Measurements from ENCODE around the gene PFKL.

Gene PFKL

DNA sequence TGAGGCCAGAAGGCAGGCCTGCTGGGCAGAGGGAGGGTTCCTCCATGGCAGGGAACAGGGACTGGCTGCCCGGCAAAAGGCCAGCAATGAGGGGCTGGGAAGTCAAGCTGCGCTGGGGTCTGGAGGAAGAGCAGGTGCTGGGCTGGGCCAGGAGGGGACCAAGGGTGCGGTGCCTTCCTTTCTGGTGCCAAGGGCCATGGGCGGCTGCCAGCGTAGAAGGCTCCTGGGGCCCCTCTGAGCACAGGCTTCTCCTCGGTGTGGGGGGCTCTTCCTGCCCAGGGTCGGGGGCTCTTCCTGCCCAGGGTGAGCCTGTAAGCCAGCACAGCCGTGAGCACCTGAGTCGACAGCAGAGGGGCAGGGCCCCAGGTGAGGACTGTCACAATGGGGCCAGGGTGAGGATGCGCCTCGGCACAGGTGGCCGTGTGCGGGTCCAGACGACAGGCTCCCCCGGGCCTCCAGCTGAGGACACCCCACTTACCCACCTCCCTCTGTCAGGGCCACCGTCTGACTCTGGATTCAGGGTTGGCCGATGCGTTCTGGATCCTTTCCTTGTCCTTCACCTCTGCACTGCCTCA lies 27.5 kb upstream of the PFKL start:
- TF ChIP-seq, protein P1, sequence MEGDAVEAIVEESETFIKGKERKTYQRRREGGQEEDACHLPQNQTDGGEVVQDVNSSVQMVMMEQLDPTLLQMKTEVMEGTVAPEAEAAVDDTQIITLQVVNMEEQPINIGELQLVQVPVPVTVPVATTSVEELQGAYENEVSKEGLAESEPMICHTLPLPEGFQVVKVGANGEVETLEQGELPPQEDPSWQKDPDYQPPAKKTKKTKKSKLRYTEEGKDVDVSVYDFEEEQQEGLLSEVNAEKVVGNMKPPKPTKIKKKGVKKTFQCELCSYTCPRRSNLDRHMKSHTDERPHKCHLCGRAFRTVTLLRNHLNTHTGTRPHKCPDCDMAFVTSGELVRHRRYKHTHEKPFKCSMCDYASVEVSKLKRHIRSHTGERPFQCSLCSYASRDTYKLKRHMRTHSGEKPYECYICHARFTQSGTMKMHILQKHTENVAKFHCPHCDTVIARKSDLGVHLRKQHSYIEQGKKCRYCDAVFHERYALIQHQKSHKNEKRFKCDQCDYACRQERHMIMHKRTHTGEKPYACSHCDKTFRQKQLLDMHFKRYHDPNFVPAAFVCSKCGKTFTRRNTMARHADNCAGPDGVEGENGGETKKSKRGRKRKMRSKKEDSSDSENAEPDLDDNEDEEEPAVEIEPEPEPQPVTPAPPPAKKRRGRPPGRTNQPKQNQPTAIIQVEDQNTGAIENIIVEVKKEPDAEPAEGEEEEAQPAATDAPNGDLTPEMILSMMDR (IDR thresholded peaks at IDR 0.05; ENCODE audit: low read depth, low read length): no peak
- TF ChIP-seq MYC (IDR thresholded peaks at IDR 0.05; ENCODE audit: low read depth, low read length): no peak
- no peak for TF ChIP-seq POLR2A (IDR thresholded peaks at IDR 0.05; ENCODE audit: extremely low read depth, insufficient read length)
- TF ChIP-seq, protein P2, sequence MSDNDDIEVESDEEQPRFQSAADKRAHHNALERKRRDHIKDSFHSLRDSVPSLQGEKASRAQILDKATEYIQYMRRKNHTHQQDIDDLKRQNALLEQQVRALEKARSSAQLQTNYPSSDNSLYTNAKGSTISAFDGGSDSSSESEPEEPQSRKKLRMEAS (IDR thresholded peaks at IDR 0.05; ENCODE audit: low read depth, low read length): no peak
- no peak for DNase-seq (ENCODE audit: low read depth)

DNA sequence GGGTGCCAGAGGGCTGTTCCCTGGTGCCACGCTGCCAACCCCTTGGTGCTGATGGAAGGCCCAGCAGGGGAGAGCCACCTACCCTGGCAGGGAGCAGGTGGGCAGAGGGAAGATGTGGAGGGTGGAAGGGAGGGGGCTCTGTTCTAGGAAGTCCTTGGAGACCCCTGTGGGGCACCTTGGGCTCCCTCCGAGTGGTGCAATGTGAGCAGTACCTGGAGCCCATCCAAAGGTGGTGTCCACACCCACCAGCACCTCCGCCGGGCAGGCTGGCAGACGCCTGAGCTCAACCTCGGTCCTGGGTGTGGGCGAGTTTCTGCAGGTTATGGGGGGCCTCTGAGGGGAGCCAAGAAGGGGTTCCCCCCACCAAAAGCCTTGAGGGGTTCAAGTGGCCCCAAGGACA lies 26.8 kb upstream of the PFKL start:
- no peak for DNase-seq (ENCODE audit: low read depth)
- TF ChIP-seq MYC (IDR thresholded peaks at IDR 0.05; ENCODE audit: low read depth, low read length) (no peak), POLR2A (IDR thresholded peaks at IDR 0.05; ENCODE audit: extremely low read depth, insufficient read length) (no peak)
- TF ChIP-seq, protein P2 (IDR thresholded peaks at IDR 0.05; ENCODE audit: low read depth, low read length): no peak
- TF ChIP-seq, protein P1 (IDR thresholded peaks at IDR 0.05; ENCODE audit: low read depth, low read length): no peak
- H3K4me3 ChIP-seq (ENCODE audit: low read depth, low read length): no peak overlapping the region

More for the DNA sequence above, 27.5 kb upstream of the PFKL start:
- no peak overlapping the region for H3K4me3 ChIP-seq (ENCODE audit: low read depth, low read length)

DNA sequence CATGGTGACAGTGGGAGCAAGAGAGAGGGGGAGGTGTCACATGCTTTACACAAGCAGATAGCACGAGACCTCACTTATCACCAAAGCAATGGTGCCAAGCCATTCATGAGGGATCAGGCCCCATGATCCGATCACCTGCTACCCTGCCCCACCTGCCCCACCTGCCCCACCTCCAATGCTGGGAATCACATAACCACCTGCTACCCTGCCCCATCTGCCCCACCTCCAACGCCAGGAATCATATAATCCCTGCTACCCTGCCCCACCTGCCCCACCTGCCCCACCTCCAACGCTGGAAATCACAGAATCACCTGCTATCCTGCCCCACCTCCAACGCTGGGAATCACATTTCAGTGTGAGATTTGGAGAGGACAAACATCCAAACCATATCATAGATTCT lies 24.8 kb upstream of the PFKL start:
- no peak overlapping the region for H3K4me3 ChIP-seq (ENCODE audit: low read depth, low read length)
- DNase-seq (ENCODE audit: low read depth): no peak
- TF ChIP-seq, protein P1 (IDR thresholded peaks at IDR 0.05; ENCODE audit: low read depth, low read length): no peak
- TF ChIP-seq MYC (IDR thresholded peaks at IDR 0.05; ENCODE audit: low read depth, low read length) (no peak), POLR2A (IDR thresholded peaks at IDR 0.05; ENCODE audit: extremely low read depth, insufficient read length) (no peak)
- TF ChIP-seq, protein P2 (IDR thresholded peaks at IDR 0.05; ENCODE audit: low read depth, low read length): no peak

DNA sequence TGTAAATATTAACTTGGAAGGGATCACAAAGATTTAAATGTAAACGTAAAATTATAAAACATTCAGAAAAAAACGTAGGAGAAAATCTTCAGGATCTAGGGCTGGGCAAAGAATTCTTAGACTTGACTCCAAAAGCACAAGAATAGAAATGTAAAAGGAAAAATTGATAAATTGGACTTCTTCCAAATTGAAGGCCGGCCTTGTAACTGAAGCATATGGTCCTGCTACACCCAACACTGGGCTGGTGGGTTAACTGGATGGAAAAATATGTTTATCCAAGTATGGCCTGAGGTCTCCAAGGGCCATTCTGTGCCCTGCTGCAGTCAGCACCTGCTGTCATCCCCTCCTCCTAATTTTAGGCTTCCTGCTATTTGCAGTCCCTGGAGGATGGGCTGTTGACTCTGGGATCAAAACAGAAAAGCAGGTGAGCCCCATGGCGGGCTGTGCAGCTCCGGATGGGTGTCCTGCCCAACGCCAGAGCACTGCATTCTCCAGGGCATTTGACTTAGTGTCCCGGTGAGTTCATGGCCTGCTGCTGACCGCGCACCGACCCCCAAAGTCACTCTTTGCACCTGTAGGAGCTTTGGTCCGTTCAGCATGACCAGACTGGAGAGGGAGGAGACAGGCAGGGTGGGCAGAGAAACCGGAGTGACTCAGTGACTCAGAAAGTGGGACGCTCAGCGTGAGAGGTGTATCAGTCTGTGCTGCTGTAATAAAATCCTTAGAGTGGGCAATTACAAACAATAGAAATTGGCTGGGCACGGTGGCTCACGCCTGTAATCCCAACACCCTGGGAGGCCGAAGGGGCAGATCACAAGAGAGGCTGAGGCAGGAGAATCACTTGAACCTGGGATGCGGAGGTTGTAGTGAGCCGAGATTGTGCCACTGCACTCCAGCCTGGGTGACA lies 20.2 kb upstream of the PFKL start:
- DNase-seq (ENCODE audit: low read depth): no peak
- no peak overlapping the region for H3K4me3 ChIP-seq (ENCODE audit: low read depth, low read length)
- TF ChIP-seq MYC (IDR thresholded peaks at IDR 0.05; ENCODE audit: low read depth, low read length) (no peak), POLR2A (IDR thresholded peaks at IDR 0.05; ENCODE audit: extremely low read depth, insufficient read length) (no peak)
- TF ChIP-seq, protein P2 (IDR thresholded peaks at IDR 0.05; ENCODE audit: low read depth, low read length): no peak
- TF ChIP-seq, protein P1 (IDR thresholded peaks at IDR 0.05; ENCODE audit: low read depth, low read length): no peak

DNA sequence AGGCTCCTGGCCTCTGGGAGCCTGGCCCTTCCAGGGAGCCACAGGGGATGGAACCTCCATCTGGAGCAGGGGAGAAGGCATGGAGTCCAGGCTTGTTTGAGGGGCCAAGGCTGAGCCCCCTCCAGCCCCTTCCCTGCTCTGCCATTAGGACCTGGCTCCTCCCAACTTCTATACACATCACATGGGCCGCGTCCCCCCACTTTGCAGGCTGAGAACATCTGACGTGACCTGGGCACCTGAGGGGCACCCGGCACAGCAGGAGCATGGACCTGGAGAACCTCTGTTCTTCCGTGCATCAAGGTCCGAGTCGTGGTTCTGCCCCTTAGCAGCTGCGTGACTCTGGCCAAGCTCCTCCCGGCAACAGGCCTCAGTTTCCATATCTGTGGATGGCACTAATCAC lies 18.1 kb upstream of the PFKL start:
- H3K4me3 ChIP-seq (ENCODE audit: low read depth, low read length): no peak overlapping the region
- DNase-seq (ENCODE audit: low read depth): no peak
- TF ChIP-seq MYC (IDR thresholded peaks at IDR 0.05; ENCODE audit: low read depth, low read length): no peak
- TF ChIP-seq, protein P1 (IDR thresholded peaks at IDR 0.05; ENCODE audit: low read depth, low read length): no peak
- no peak for TF ChIP-seq POLR2A (IDR thresholded peaks at IDR 0.05; ENCODE audit: extremely low read depth, insufficient read length)
- TF ChIP-seq, protein P2 (IDR thresholded peaks at IDR 0.05; ENCODE audit: low read depth, low read length): no peak

Data from NB4 (cell line).